T-helper 2 cell treated with Interferon-gamma antibody and Interleukin-4, amounts not matched to agents 5 μg/mL and 100 μg/mL, for 36 hours (primary cell): ENCODE results near the gene FARP1.

Source experiments
- DNase-seq: peaks from one replicate; pipeline ENCODE4 v3.0.0; 2021; ENCODE audit warnings: low spot score
- H3K27ac Mint-ChIP-seq: one replicate; pipeline ENCODE4 v1.8.0; 2021; ENCODE audit warnings: mild to moderate bottlenecking, mixed read lengths
- H3K27me3 Mint-ChIP-seq: one replicate; pipeline ENCODE4 v1.8.0; 2021; ENCODE audit warnings: low read depth, mixed read lengths
- H3K36me3 Mint-ChIP-seq: one replicate; pipeline ENCODE4 v1.8.0; 2021; ENCODE audit warnings: low read depth, mixed read lengths
- H3K4me1 Mint-ChIP-seq: one replicate; pipeline ENCODE4 v1.8.0; 2021; ENCODE audit warnings: low read depth, mixed read lengths
- H3K4me3 Mint-ChIP-seq: one replicate; pipeline ENCODE4 v1.8.0; 2022; ENCODE audit warnings: mild to moderate bottlenecking, moderate library complexity, mixed read lengths
- H3K9me3 Mint-ChIP-seq: one replicate; pipeline ENCODE4 v1.8.0; 2021; ENCODE audit warnings: mixed read lengths

FARP1 gene

DNA sequence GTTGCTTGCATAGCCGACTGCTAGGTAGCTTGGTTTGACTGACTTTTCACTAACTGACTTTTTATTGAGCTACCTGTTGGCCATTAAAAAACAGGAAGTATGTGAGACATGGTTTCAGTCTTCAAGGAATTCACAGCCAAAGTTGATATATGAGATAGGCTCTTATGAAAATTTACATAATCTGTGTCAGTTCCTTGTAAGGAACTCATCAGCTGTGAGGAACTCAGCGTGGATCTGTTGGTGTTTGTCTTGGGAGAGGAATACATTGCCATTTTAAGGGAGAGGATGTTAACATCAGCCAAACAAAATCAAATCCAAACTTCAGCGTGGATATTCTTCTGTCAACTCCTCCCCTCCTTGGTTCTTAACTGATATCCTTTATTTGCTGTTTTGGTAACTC lies 32.1 kb downstream of the FARP1 start:
- H3K4me1 Mint-ChIP-seq = peaks cover 4% of the 10 kb centered on the region
- no peaks in the 10 kb centered on the region for H3K9me3 Mint-ChIP-seq
- no peak for DNase-seq
- no peak overlapping the region for H3K4me3 Mint-ChIP-seq
- H3K27me3 Mint-ChIP-seq = no peaks in the 10 kb centered on the region
- no peaks in the 10 kb centered on the region for H3K36me3 Mint-ChIP-seq
- no peak overlapping the region for H3K27ac Mint-ChIP-seq

DNA sequence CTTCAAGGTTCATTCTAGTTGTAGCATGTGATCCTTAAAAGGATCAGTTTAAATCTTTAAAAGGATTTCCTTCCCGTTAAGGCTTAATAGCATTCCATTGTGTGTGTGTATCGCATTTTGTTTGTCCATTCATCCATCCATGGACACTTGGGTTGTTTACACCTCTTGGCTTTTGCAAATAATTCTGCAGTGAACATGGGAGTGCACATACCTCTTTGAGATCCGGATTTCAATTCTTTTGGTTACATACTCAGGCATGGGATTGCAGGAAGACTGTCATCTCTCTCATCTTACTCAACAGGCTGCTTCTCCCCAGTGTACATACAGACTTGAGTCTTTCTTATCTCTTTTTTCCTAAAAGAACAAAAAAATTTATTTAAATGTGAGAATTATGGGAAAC lies 32.9 kb downstream of the FARP1 start:
- Mint-ChIP-seq H3K36me3 (no peaks in the 10 kb centered on the region), H3K4me1 (peaks cover 4% of the 10 kb centered on the region), H3K27ac (no peak overlapping the region), H3K9me3 (no peaks in the 10 kb centered on the region), H3K27me3 (no peaks in the 10 kb centered on the region), H3K4me3 (no peak overlapping the region)
- DNase-seq = no peak

DNA sequence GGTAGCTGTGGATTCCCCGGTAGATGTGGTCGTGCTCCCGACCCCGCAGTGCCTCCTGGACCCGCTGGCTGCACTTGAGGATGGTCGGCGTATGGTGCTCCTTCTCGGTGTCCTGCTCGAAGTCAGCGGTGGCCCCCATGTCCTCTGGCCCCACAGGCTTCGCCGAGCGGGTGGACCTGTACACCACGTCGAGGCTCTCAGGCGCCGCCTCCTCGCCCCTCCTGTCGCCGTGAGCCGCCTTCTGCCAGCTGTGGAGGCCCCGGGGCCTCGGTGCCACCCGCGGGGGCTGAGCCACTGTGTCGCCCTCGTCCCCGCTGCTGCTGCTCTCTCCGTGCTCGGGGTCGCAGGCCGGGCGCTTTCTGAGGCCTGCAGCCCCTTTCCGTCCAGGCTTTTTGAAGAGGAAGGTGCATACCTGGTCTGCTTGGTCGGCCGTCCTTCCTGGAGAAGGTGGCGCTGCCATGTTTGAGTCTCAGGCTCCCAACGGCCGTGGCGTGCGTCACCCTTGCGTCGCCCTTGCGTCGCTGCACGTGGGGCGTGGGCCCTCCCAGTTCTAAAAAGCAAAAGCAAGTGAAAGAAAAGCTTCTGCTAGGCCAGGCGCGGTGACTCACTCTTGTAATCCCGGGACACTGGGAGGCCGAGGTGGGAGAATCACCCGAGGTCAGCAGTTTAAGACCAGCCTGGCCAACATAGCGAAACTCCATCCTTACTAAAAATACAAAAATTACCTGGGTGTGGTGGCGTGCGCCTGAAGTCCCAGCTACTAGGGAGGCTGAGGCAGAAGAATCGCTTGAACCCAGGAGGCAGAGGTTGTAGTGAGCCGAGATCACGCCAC lies 34.1 kb downstream of the FARP1 start, which contains the start of gene RNF113B:
Gene RNF113B, minus strand, starts transcription at position 493 of the 832 bp plus-strand sequence. Its CDS starts 33 bp downstream, at position 460.
- peaks cover 4% of the 10 kb centered on the region for H3K4me1 Mint-ChIP-seq
- no peak for DNase-seq
- H3K4me3 Mint-ChIP-seq = no peak within 1 kb of the TSS
- H3K36me3 Mint-ChIP-seq = no peaks in the 10 kb centered on the region
- H3K27me3 Mint-ChIP-seq = no peaks in the 10 kb centered on the region
- no peaks in the 10 kb centered on the region for H3K9me3 Mint-ChIP-seq
- H3K27ac Mint-ChIP-seq = no peak within 1 kb of the TSS

DNA sequence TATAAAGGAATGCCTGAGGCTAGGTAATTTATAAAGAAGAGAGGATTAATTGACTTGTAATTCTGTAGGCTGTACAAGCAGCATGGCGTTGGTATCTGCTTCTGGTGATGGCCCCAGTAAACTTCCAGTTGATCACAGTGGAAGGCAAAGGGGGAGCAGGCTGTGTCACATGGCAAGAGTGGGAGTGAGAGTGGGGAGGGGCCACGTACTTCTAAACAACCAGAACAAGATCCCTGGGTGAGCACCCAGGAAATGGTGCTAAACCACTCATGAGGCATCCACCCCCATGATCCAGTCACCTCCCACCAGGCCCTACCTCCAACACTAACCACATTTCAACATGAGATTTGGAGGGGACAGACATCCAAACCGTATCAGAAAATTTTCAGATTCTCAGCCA lies 37.2 kb downstream of the FARP1 start:
- Mint-ChIP-seq H3K4me3 (no peak overlapping the region), H3K27ac (no peak overlapping the region), H3K27me3 (no peaks in the 10 kb centered on the region), H3K4me1 (peaks cover under 1% of the 10 kb centered on the region), H3K36me3 (no peaks in the 10 kb centered on the region), H3K9me3 (no peaks in the 10 kb centered on the region)
- no peak for DNase-seq

DNA sequence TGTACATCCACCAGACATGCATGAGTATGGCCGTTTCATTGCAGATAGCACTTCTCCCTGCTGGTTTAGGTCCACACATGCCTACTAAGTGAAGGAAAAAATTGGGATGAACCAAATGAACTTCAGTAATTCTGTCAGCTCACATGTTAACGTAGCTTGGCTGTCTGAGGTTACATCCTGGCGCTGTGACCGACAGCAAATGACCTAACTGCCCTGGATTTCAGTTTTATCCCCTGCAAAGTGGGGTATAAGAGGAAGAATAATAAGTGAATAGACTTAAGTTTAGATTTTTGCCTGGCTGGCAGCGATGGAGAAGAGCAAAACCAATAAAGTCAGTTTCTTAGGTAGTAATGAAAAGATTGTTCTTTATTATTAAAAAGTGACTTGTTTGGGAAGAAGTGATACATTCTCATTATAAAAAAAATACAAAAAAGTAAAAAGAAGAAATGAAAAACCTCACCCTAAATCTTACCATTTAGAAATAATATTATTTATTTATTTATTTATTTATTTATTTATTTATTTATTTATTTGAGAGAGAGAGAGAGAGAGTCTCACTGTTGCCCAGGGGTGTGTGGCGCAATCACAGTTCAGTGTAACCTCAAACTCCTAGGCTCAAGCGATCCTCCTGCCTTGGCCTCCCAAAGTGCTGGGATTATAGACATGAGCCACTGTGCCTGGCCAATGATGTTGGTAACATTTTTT lies 38.4 kb downstream of the FARP1 start:
- H3K36me3 Mint-ChIP-seq = no peaks in the 10 kb centered on the region
- no peak overlapping the region for H3K27ac Mint-ChIP-seq
- H3K4me3 Mint-ChIP-seq = no peak overlapping the region
- DNase-seq = no peak
- no peaks in the 10 kb centered on the region for H3K4me1 Mint-ChIP-seq
- no peaks in the 10 kb centered on the region for H3K27me3 Mint-ChIP-seq
- no peaks in the 10 kb centered on the region for H3K9me3 Mint-ChIP-seq

DNA sequence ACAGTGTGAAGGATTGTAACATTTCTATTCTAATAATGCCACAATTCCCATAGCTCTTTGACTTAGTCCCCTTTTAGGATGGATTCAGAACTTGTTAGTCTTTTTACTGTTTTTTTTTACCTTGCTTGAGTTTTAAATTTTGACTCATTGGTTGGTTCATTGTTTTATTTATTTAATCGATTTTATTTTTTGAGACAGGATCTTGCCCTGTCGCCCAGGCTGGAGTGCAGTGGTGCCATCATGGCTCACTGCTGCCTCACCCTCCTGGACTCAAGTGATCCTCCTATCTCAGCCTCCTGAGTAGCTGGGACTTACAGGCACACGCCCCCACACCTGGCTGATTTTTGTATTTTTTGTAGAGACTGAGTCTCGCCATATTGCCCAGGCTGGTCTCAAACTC lies 39.3 kb downstream of the FARP1 start:
- no peaks in the 10 kb centered on the region for H3K9me3 Mint-ChIP-seq
- H3K27me3 Mint-ChIP-seq = no peaks in the 10 kb centered on the region
- no peak for DNase-seq
- H3K27ac Mint-ChIP-seq = no peak overlapping the region
- no peaks in the 10 kb centered on the region for H3K4me1 Mint-ChIP-seq
- H3K36me3 Mint-ChIP-seq = no peaks in the 10 kb centered on the region
- no peak overlapping the region for H3K4me3 Mint-ChIP-seq

DNA sequence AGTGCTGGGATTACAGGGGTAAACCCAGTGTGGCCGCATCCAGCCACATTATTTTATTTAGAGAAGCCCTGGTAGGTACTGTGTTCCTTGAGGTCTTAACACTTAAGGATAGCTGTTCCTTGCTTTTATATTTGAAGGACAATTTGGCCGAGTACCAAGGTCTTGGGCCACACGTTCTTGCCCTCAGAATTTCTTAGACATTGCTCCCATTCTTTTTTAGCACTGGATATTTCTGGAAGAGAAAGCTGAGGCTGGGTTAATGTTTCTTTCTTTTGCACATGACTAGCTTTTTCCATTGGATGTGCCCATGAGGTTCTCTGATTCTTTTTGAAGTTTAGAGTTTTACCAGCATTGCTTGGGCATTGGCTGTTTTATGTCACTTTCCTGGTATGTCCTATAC lies 39.7 kb downstream of the FARP1 start:
- DNase-seq = no peak
- H3K36me3 Mint-ChIP-seq = no peaks in the 10 kb centered on the region
- no peaks in the 10 kb centered on the region for H3K27me3 Mint-ChIP-seq
- no peaks in the 10 kb centered on the region for H3K9me3 Mint-ChIP-seq
- H3K27ac Mint-ChIP-seq = no peak overlapping the region
- no peaks in the 10 kb centered on the region for H3K4me1 Mint-ChIP-seq
- no peak overlapping the region for H3K4me3 Mint-ChIP-seq

DNA sequence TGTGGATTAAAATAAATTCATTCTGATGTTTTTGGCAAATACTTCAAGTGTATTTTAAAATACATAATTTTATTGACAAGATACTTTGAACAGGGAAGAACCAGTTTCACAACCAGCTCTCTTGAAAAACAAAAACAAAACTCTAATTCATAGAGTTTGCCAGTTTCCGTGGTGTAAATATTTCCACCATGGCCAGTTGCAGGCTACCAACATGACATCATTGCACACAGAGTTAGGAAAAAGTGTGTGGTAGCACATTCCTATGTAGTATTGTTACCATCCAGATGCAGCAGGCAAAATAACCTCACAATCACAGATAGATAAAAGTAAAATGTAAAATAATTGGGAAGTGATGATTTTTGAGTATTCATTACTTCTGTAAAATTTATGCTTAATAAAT lies 41.9 kb downstream of the FARP1 start:
- H3K9me3 Mint-ChIP-seq = no peaks in the 10 kb centered on the region
- no peak overlapping the region for H3K27ac Mint-ChIP-seq
- no peaks in the 10 kb centered on the region for H3K4me1 Mint-ChIP-seq
- no peaks in the 10 kb centered on the region for H3K36me3 Mint-ChIP-seq
- no peak for DNase-seq
- no peak overlapping the region for H3K4me3 Mint-ChIP-seq
- H3K27me3 Mint-ChIP-seq = no peaks in the 10 kb centered on the region

DNA sequence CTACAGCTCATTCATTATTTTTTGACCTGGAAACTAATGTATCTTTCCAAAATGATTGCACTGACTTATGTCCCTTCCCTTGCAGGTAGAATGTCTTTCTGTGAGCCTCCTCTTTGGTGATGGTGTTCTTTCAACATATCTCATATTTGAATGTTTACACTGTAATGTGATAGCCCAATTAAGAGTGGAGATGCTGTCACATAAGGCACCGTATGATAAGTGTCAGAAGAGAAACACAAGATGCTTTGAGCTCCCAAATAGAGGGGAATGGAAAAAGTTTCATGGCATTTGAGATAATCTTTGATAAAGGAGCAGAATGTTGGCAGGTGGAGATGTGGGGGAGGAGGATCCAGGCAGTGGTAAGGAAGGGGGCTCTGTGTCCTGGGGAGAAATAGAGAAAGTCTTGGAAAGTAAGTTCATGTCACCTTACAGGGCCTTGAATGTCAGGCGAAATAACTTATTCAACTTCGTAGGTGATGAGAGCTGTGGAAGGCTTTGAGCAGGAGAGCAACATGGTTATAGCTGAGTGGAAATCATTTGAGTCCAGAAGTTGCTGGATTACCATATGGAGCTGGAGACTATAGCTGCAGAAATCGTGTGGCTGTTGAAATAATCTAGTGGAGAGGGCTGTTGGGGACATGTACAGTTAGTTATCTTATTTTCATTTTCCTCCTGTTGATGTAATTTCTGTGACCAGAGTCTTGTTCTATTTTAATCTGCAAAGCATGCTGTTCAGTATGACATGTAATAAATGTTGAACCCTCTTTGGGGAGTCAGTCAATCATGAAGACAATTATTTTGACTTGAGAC lies 44.5 kb downstream of the FARP1 start:
- Mint-ChIP-seq H3K4me1 (no peaks in the 10 kb centered on the region), H3K4me3 (no peak overlapping the region), H3K9me3 (no peaks in the 10 kb centered on the region), H3K27me3 (no peaks in the 10 kb centered on the region), H3K27ac (no peak overlapping the region), H3K36me3 (no peaks in the 10 kb centered on the region)
- DNase-seq = no peak

DNA sequence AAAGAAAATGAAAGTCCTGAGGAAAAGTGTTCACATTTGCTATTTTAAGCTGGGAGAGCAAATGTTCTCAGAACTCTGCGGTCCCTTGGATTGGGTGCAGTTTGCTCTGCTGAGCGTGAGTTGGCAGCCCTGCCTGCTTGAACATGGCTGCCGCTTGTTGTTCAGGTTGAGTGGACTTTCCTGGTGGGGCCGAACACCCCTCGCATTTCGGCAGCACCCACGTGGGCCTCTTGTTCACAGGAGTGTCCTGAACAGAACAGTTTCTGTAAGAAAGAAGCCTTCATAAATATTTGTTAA lies 45.0 kb downstream of the FARP1 start:
- no peak overlapping the region for H3K4me3 Mint-ChIP-seq
- H3K27me3 Mint-ChIP-seq = no peaks in the 10 kb centered on the region
- no peaks in the 10 kb centered on the region for H3K36me3 Mint-ChIP-seq
- no peak overlapping the region for H3K27ac Mint-ChIP-seq
- no peaks in the 10 kb centered on the region for H3K9me3 Mint-ChIP-seq
- no peak for DNase-seq
- H3K4me1 Mint-ChIP-seq = no peaks in the 10 kb centered on the region

DNA sequence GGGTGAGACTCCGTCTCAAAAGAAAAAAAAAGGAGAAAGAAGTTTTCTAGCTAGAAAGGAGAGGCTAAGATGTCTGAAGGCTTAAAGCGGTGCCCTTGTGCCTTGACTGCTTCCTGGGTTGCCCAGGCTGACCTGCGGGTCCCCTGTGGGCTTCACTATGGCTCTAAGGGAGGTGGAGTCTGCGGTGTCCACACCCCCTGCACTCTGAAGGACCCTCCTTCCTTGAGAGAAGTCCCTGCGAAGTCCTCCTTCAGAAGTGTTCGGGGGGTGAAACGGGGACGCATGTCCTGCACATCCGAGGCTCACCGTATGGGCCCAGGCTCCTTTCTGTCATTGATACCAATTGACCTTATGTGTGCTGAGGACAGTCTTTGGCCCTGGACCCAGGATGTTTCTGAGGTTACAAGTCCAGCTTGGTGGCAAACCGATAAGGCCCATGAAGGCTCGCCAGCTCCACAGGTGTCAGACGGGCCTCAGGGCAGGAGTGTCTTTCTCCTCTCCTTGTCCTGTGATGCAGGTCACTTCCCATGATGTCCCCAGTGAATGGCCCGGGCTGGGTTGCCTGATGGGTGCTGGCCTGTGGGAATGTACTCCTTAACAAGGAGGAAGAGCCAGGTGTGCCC lies 45.8 kb downstream of the FARP1 start:
- no peaks in the 10 kb centered on the region for H3K4me1 Mint-ChIP-seq
- no peak overlapping the region for H3K4me3 Mint-ChIP-seq
- H3K9me3 Mint-ChIP-seq = no peaks in the 10 kb centered on the region
- no peaks in the 10 kb centered on the region for H3K27me3 Mint-ChIP-seq
- DNase-seq = no peak
- no peak overlapping the region for H3K27ac Mint-ChIP-seq
- H3K36me3 Mint-ChIP-seq = no peaks in the 10 kb centered on the region

DNA sequence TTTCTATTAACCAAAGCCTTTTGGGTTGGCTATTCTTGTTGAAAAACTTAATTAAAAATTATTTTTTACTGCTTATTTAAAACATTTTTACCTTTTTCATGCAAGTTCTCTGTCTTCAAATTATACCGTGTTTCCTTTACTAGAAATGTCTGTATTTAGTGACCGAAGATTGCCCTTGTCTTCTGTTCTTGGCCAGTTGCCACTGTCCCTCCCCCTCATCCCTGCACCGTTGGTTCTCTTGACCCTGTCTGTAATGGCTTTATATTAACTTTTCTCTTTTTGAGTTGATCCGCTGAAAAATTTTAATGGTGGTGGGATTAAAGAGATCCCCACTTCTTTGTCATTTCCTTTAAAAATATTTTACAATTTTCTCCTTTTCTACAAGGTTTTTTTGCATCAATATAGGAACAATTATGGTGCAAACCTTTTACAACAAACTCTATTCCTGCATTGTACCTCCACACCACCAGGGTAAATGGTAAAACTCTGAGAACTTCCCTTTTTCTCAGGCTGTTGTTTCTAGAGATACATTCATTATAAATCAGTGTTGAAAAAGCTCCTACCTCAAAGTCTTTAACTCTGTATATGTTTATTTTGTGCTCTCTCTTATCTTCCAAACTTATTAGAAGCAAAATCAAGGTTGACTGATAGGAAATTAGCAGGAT lies 47.1 kb downstream of the FARP1 start:
- Mint-ChIP-seq H3K4me3 (no peak overlapping the region), H3K36me3 (no peaks in the 10 kb centered on the region), H3K27ac (no peak overlapping the region), H3K9me3 (no peaks in the 10 kb centered on the region), H3K27me3 (no peaks in the 10 kb centered on the region), H3K4me1 (no peaks in the 10 kb centered on the region)
- no peak for DNase-seq

DNA sequence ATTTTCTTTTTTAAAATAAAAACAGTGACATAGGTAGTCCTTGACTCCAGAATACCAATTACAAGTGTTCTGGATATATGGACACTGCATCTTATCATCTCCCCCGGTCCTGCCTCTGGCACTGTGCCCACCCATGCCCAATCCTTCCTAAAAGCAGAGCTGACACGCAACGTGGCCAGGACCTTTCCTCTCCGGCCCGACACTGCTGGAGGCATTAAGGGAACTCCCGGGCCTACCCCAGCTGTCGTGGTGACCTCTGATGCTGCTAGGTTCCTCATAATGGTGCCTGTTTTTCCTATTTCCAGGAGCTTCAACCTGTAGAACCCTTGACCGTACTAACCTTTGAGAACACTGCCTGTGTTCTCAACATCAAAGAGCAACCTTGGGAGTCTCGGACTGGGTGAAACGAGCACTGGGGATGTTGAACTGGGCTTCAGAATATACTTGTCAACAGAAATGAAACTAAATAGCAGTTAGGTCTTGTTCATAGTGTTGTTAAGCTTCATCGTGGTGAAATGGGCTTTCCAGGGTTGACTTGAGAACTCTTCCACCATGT lies 48.1 kb downstream of the FARP1 start:
- H3K27me3 Mint-ChIP-seq = no peaks in the 10 kb centered on the region
- H3K27ac Mint-ChIP-seq = no peak overlapping the region
- no peak for DNase-seq
- H3K36me3 Mint-ChIP-seq = no peaks in the 10 kb centered on the region
- no peaks in the 10 kb centered on the region for H3K9me3 Mint-ChIP-seq
- no peak overlapping the region for H3K4me3 Mint-ChIP-seq
- no peaks in the 10 kb centered on the region for H3K4me1 Mint-ChIP-seq
